Effector memory CD4-positive, alpha-beta T cell (primary cell): ENCODE data around the gene MAGI3.

ENCODE experiments used
- DNase-seq, 3 donors: peaks; one replicate each; pipeline ENCODE4 v3.0.0-alpha.2; 2020
- H3K27ac ChIP-seq: 2 replicates; pipeline ENCODE4 v1.7.0; 2013; ENCODE audit warnings: mild to moderate bottlenecking, low read length, moderate library complexity; ENCODE audit not compliant: insufficient read depth, poor library complexity, severe bottlenecking
- H3K27me3 ChIP-seq: replicated peaks from 2 replicates; pipeline ENCODE4 v1.7.0; 2013; ENCODE audit warnings: mild to moderate bottlenecking, low read length; ENCODE audit not compliant: insufficient read depth, control insufficient read depth, poor library complexity, severe bottlenecking
- H3K36me3 ChIP-seq: 2 replicates; pipeline ENCODE4 v1.7.0; 2013; ENCODE audit warnings: mild to moderate bottlenecking, low read length, moderate library complexity; ENCODE audit not compliant: control insufficient read depth, insufficient read depth
- H3K4me1 ChIP-seq: 2 replicates; pipeline ENCODE4 v1.7.0; 2013; ENCODE audit warnings: low read length, mild to moderate bottlenecking; ENCODE audit not compliant: control insufficient read depth, insufficient read depth, poor library complexity, severe bottlenecking
- H3K4me3 ChIP-seq: 2 replicates; pipeline ENCODE4 v1.7.0; 2013; ENCODE audit warnings: low read length, low read depth, mild to moderate bottlenecking; ENCODE audit not compliant: insufficient read depth, poor library complexity, severe bottlenecking
- H3K9me3 ChIP-seq: 2 replicates; pipeline ENCODE4 v1.7.0; 2013; ENCODE audit warnings: mild to moderate bottlenecking, low read length, moderate library complexity; ENCODE audit not compliant: control insufficient read depth

MAGI3 gene

GRCh38 chr1:113734357-113735055 is 344.2 kb downstream of the MAGI3 start:
- no peak for DNase-seq
- Histone ChIP-seq H3K4me3 (no peak overlapping the region), H3K4me1 (no peaks in the 10 kb centered on the region), H3K27ac (no peak overlapping the region), H3K36me3 (no peaks in the 10 kb centered on the region), H3K27me3 (no peaks in the 10 kb centered on the region), H3K9me3 (no peaks in the 10 kb centered on the region)
